Measurements from ENCODE around the gene NHEJ1.

The NHEJ1 gene

GRCh38 chr2:219167997-219168396, 7.4 kb upstream of the NHEJ1 start:
- no peak for DNase-seq (ENCODE audit: low read depth in 2 of 2)

GRCh38 chr2:219165058-219165911, 4.7 kb upstream of the NHEJ1 start:
- DNase-seq (ENCODE audit: low read depth in 2 of 2) = no peak

GRCh38 chr2:219163156-219163555, 2.5 kb upstream of the NHEJ1 start:
- DNase-seq (ENCODE audit: low read depth in 2 of 2) = no peak

- DNase-seq (ENCODE audit: low read depth in 2 of 2) = no peak
Measured at GRCh38 chr2:219161097-219161496, 482 bp upstream of the NHEJ1 start.

GRCh38 chr2:219159771-219160185, 837 bp downstream of the NHEJ1 start:
- DNase-seq (ENCODE audit: low read depth in 2 of 2) = no peak

- no peak for DNase-seq (ENCODE audit: low read depth in 2 of 2)
Measured at GRCh38 chr2:219158586-219158985, 2.0 kb downstream of the NHEJ1 start.

GRCh38 chr2:219158025-219158424, 2.6 kb downstream of the NHEJ1 start:
- DNase-seq (ENCODE audit: low read depth in 2 of 2) = no peak

- no peak for DNase-seq (ENCODE audit: low read depth in 2 of 2)
Measured at GRCh38 chr2:219157396-219157795, 3.2 kb downstream of the NHEJ1 start.

GRCh38 chr2:219155054-219155644, 5.5 kb downstream of the NHEJ1 start:
- DNase-seq (ENCODE audit: low read depth in 2 of 2) = no peak

- DNase-seq (ENCODE audit: low read depth in 2 of 2) = no peak
Measured at GRCh38 chr2:219149667-219150066, 10.9 kb downstream of the NHEJ1 start.

- DNase-seq (ENCODE audit: low read depth in 2 of 2) = peak in 1 of 2 experiments; percentile 3
Measured at GRCh38 chr2:219142329-219142728, 18.3 kb downstream of the NHEJ1 start.

- no peak for DNase-seq (ENCODE audit: low read depth in 2 of 2)
Measured at GRCh38 chr2:219140722-219141121, 19.9 kb downstream of the NHEJ1 start.

- DNase-seq (ENCODE audit: low read depth in 2 of 2) = no peak
Measured at GRCh38 chr2:219133976-219134375, 26.6 kb downstream of the NHEJ1 start.

- no peak for DNase-seq (ENCODE audit: low read depth in 2 of 2)
Measured at GRCh38 chr2:219131744-219132143, 28.9 kb downstream of the NHEJ1 start.

- DNase-seq (ENCODE audit: low read depth in 2 of 2) = no peak
Measured at GRCh38 chr2:219131327-219131726, 29.3 kb downstream of the NHEJ1 start.

- no peak for DNase-seq (ENCODE audit: low read depth in 2 of 2)
Measured at GRCh38 chr2:219129589-219129988, 31.0 kb downstream of the NHEJ1 start.

- no peak for DNase-seq (ENCODE audit: low read depth in 2 of 2)
Measured at GRCh38 chr2:219128396-219128795, 32.2 kb downstream of the NHEJ1 start.

- DNase-seq (ENCODE audit: low read depth in 2 of 2) = no peak
Measured at GRCh38 chr2:219127037-219127635, 33.5 kb downstream of the NHEJ1 start.

- no peak for DNase-seq (ENCODE audit: low read depth in 2 of 2)
Measured at GRCh38 chr2:219126555-219126954, 34.1 kb downstream of the NHEJ1 start.

GRCh38 chr2:219125886-219126270, 34.7 kb downstream of the NHEJ1 start:
- no peak for DNase-seq (ENCODE audit: low read depth in 2 of 2)

GRCh38 chr2:219125225-219125885, 35.3 kb downstream of the NHEJ1 start:
- no peak for DNase-seq (ENCODE audit: low read depth in 2 of 2)

- no peak for DNase-seq (ENCODE audit: low read depth in 2 of 2)
Measured at GRCh38 chr2:219124381-219125110, 36.1 kb downstream of the NHEJ1 start.
